OCI-LY7 (cell line): ENCODE data around the gene NCBP2.

ENCODE experiments used
- CTCF ChIP-seq: fragments of 200-600 bp; sonication (generic); conservative IDR thresholded peaks from 2 replicates; pipeline ENCODE4 v1.5.1; 2014; ENCODE audit warnings: mild to moderate bottlenecking, antibody characterized with exemption, low read length, moderate library complexity, mixed read lengths
- EZH2phosphoT487 ChIP-seq: fragments of 200-600 bp; sonication (generic); IDR thresholded peaks from 2 replicates; pipeline ENCODE4 v1.6.1; 2018; ENCODE audit warnings: low read depth, borderline replicate concordance, mild to moderate bottlenecking, mixed run types, antibody characterized with exemption, low read length, moderate library complexity, mixed read lengths

GRCh38 chr3:196901768-196902167 lies 40.6 kb downstream of the NCBP2 start:
- no peak for TF ChIP-seq CTCF
- no peak for TF ChIP-seq EZH2phosphoT487
